Central memory CD4-positive, alpha-beta T cell (primary cell): ENCODE results near the gene OR4N2.
A peak's percentile ranks its signal among the peaks of the same experiment; 100 is the strongest.
"Not testable (repeated sequence)": the region's sequence is repeated elsewhere in the genome, so short reads cannot be mapped to it uniquely, and the experiment has no call there.

ENCODE experiments used
- DNase-seq: peaks from one replicate; pipeline ENCODE4 v3.0.0; 2022

The OR4N2 gene

DNA sequence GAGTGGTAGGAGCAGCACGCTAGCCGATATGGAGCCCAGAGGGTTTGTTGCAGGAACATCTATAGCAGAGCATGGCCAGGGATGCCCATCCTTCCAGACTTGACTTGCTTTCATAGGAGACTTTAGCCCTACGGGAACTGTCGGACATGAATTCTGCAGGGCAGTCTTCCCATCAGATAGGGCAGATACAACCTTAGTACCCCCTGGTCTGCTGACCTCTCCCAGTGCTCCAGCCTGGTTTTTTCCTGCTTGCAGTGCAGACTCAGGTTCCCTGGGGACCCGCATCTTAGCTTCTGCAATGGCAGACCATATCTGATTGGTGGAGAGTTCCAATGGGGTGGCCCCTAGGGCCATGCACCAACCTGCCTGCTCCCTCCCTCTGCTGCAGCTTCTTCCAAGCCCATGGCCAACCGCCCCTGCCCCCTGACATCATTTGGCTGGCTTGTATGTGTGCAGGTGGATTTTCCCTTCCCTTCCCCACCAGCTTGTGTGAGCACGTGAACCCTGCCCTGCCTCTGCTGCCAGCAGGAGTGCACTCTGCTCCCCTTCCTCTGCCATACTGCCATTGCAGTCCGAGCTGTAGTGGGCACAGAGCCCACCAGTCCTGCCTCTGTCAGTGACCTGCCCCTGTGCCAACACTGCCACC lies 30.8 kb downstream of the OR4N2 start:
- not testable (repeated sequence) for DNase-seq

DNA sequence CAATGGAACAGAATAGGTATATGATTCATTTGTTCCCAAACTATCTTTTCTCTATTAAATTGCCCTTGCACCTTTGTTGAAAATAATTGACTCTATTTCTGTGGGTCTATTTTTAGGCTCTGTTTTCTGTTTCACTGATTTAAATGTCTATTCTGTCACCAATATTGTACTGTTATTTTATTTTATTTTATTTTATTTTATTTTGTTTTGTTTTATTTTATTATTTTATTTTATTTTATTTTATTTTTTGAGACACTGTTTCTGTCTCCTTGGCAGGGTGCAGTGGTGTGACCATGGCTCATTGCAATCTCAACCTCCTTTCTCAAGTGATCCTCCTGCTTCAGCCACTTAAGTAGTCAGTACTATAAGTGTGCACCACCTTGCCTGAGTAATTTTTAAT lies 34.9 kb downstream of the OR4N2 start:
- no peak for DNase-seq

DNA sequence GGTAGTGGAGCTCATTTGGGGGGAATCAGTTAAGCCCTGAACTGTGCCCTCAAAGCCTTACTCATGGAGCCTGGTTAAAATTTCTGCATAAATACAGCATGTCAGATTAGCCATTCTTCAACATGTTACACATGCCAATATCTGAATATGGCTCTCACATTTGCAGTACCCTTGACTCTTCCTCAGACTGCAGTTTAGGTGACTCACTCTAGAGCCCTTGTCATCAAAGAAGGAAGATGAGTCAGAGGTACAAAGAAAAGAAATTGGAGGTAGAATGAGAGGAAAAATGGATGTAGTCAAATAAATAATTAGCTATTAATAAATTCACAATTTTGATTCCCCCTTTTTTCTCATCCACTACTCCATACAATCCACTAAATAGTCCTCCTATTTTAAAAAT lies 47.8 kb downstream of the OR4N2 start:
- no peak for DNase-seq

DNA sequence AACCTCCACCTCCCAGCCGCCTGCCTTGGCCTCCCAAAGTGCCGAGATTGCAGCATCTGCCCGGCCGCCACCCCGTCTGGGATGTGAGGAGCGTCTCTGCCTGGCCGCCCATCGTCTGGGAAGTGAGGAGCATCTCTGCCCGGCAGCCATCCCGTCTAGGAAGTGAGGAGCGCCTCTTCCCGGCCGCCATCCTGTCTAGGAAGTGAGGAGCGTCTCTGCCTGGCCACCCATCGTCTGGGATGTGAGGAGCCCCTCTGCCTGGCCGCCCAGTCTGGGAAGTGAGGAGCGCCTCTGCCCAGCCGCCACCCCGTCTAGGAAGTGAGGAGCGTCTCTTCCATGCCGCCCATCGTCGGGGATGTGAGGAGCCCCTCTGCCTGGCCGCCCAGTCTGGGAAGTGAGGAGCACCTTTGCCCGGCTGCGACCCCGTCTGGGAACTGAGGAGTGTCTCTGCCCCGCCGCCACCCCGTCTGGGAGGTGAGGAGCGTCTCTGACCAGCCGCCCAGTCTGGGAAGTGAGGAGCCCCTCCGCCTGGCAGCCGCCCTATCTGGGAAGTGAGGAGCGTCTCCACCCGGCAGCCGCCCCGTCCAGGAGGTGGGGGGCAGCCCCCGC lies 62.6 kb downstream of the OR4N2 start:
- DNase-seq, result not testable (repeated sequence)

DNA sequence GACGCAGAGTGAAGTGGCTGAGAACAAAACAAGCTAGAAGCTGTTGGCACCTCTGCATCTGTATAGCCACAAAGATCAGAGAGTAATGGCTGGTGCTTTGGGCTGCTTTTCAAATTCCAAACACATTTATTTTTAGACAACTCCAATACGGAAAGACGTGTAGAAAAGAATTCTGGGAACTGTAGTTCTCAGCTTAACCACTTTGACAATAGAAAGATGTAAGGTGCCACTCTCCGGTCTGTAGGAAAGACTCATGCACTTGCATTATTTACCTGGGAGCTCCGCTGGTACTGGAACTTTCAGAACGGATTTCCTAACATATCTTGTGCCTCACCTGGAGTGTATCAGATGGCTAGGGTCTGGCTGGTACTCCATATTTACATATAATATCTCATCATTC lies 69.6 kb downstream of the OR4N2 start:
- no peak for DNase-seq

- no peak for DNase-seq
Observed at GRCh38 chr14:19874842-19875241, 71.3 kb downstream of the OR4N2 start, which contains the start of gene OR4K2. Gene OR4K2, plus strand, starts transcription at chr14:19875142. Its CDS starts 1,126 bp downstream, at chr14:19876268.

- DNase-seq, result peak; percentile 4
Observed at GRCh38 chr14:19878029-19878642, 74.6 kb downstream of the OR4N2 start.
